Activated B cell treated with CpG ODN at 0.5 μM for 24 hours (primary cell): ENCODE results near the gene NKIRAS2. TPM values are rescaled to one million over a fixed set of nuclear protein-coding genes. Genes with fewer than 3 reads are reported as not detected.

ENCODE experiments used
- ATAC-seq: fragments of 200-7000 bp; cut with Tn5 transposase; one replicate; pipeline ENCODE4 v1.10.0; 2021; ENCODE audit warnings: low read depth, mild to moderate bottlenecking, moderate library complexity
- CTCF ChIA-PET: fragments of 350-600 bp; sonication (Branson Sonifier 250); formaldehyde crosslinking; loops from one replicate; lab custom pipeline; 2021; ENCODE audit warnings: antibody characterized with exemption; lab: Charles Lee
- POLR2A ChIA-PET: fragments of 350-600 bp; sonication (Branson Sonifier 250); formaldehyde crosslinking; loops from one replicate; lab custom pipeline; 2021; ENCODE audit warnings: antibody characterized with exemption; lab: Charles Lee
- DNase-seq: peaks from one replicate; pipeline ENCODE4 v3.0.0; 2022
- H3K27ac Mint-ChIP-seq: one replicate; pipeline ENCODE4 v1.8.0; 2020; ENCODE audit warnings: mixed read lengths
- H3K27me3 Mint-ChIP-seq: one replicate; pipeline ENCODE4 v1.8.0; 2021; ENCODE audit warnings: mixed read lengths
- H3K36me3 Mint-ChIP-seq: one replicate; pipeline ENCODE4 v1.8.0; 2021; ENCODE audit warnings: low read depth, mixed read lengths
- H3K4me1 Mint-ChIP-seq: one replicate; pipeline ENCODE4 v1.8.0; 2021; ENCODE audit warnings: mixed read lengths
- H3K4me3 Mint-ChIP-seq: one replicate; pipeline ENCODE4 v1.8.0; 2020; ENCODE audit warnings: mild to moderate bottlenecking, mixed read lengths
- H3K9me3 Mint-ChIP-seq: one replicate; pipeline ENCODE4 v1.8.0; 2020; ENCODE audit warnings: mixed read lengths
- CTCF ChIP-seq: fragments of 200-600 bp; IDR thresholded peaks from one replicate; pipeline ENCODE4 v1.8.0; 2022; ENCODE audit warnings: antibody characterized with exemption, mild to moderate bottlenecking
- intact Hi-C: fragments of 100-400 bp; cut with micrococcal nuclease; formaldehyde crosslinking; loops from one replicate; pipeline ENCODE4 v1.15.1; 2024
- total RNA-seq: library from RNA; stranded (reverse); gene quantifications from 2 replicates; pipeline ENCODE4 v1.2.3, GENCODE V29; 2022

NKIRAS2 gene
- total RNA-seq, 1 donor from 2014 or later: 23.9 TPM

GRCh38 chr17:42068979-42069378 is 49.1 kb downstream of the NKIRAS2 start:
- H3K36me3 Mint-ChIP-seq: no peaks in the 10 kb centered on the region
- ChIA-PET CTCF (interaction anchor here (5.5 kb wide), 1 partner anchor 48 kb away, joined by 72 read pairs; the partner anchor contains the start of gene KAT2A), POLR2A (no interaction called here)
- H3K27ac Mint-ChIP-seq: no peak overlapping the region
- H3K9me3 Mint-ChIP-seq: no peaks in the 10 kb centered on the region
- DNase-seq (no peak), ATAC-seq (no peak)
- no peak overlapping the region for H3K4me3 Mint-ChIP-seq
- no peak for TF ChIP-seq CTCF
- peaks cover 11% of the 10 kb centered on the region for H3K27me3 Mint-ChIP-seq
- intact Hi-C loops: no loop called here
- peaks cover 25% of the 10 kb centered on the region for H3K4me1 Mint-ChIP-seq

- intact Hi-C loops: no loop called here
- Mint-ChIP-seq H3K27me3 (peaks cover 11% of the 10 kb centered on the region), H3K36me3 (no peaks in the 10 kb centered on the region), H3K4me1 (peaks cover 16% of the 10 kb centered on the region), H3K4me3 (peak overlapping the region; percentile 70), H3K27ac (no peak overlapping the region), H3K9me3 (no peaks in the 10 kb centered on the region)
- no peak for DNase-seq
- no peak for ATAC-seq
- TF ChIP-seq CTCF: no peak
- ChIA-PET CTCF (interaction anchor here (1.0 to 1.2 kb wide), 2 partner anchors 29 to 107 kb away, joined by 3 read pairs; no protein-coding TSS in a partner anchor), POLR2A (no interaction called here)
Measured at GRCh38 chr17:42071810-42072209, 51.9 kb downstream of the NKIRAS2 start.

- Mint-ChIP-seq H3K27ac (no peak overlapping the region), H3K27me3 (peaks cover 11% of the 10 kb centered on the region), H3K36me3 (no peaks in the 10 kb centered on the region), H3K9me3 (no peaks in the 10 kb centered on the region), H3K4me3 (peak overlapping the region; percentile 70), H3K4me1 (peaks cover 12% of the 10 kb centered on the region)
- no peak for TF ChIP-seq CTCF
- POLR2A ChIA-PET: no interaction called here
- peak; percentile 54 for ATAC-seq
- CTCF ChIA-PET: interaction anchor here (1.0 kb wide), 1 partner anchor 108 kb away, joined by 3 read pairs; no protein-coding TSS in a partner anchor
- no peak for DNase-seq
- intact Hi-C loops: no loop called here
Measured at GRCh38 chr17:42072323-42073187, 52.7 kb downstream of the NKIRAS2 start.

Other genes starting within 250 kb of the NKIRAS2 start
- gene JUP, start 233.4 kb upstream of the NKIRAS2 start, total RNA-seq: 27.3 and 31.1 TPM in 2 replicates
- gene P3H4, start 208.1 kb upstream of the NKIRAS2 start, total RNA-seq: 0.76 and 1.9 TPM in 2 replicates
- 0.54 and 0.86 TPM in 2 replicates for gene FKBP10, start 207.1 kb upstream of the NKIRAS2 start, total RNA-seq
- 38.7 and 41.0 TPM in 2 replicates for gene NT5C3B, start 183.9 kb upstream of the NKIRAS2 start, total RNA-seq
- not detected in 2 replicates for gene KLHL10, start 182.3 kb upstream of the NKIRAS2 start, total RNA-seq
- gene KLHL11, start 154.7 kb upstream of the NKIRAS2 start, total RNA-seq: 13.6 and 17.3 TPM in 2 replicates
- 133 and 143 TPM in 2 replicates for gene ACLY, start 101.1 kb upstream of the NKIRAS2 start, total RNA-seq
- 0.56 and 1.1 TPM in 2 replicates for gene ODAD4, start 89.5 kb upstream of the NKIRAS2 start, total RNA-seq
- 47.2 and 48.0 TPM in 2 replicates for gene CNP, start 53.3 kb upstream of the NKIRAS2 start, total RNA-seq
- gene DNAJC7, start 2.7 kb upstream of the NKIRAS2 start, total RNA-seq: 130 and 152 TPM in 2 replicates
- gene C17orf113, start 30.5 kb downstream of the NKIRAS2 start, total RNA-seq: 3.1 and 4.5 TPM in 2 replicates
- gene ZNF385C, start 78.4 kb downstream of the NKIRAS2 start, total RNA-seq: 16.7 and 17.0 TPM in 2 replicates
- 21.9 and 22.4 TPM in 2 replicates for gene DHX58, start 92.6 kb downstream of the NKIRAS2 start, total RNA-seq
- gene KAT2A, start 101.3 kb downstream of the NKIRAS2 start, total RNA-seq: 33.4 and 40.1 TPM in 2 replicates
- not detected in 2 replicates for gene HSPB9, start 102.7 kb downstream of the NKIRAS2 start, total RNA-seq
- 79.1 and 82.2 TPM in 2 replicates for gene RAB5C, start 134.9 kb downstream of the NKIRAS2 start, total RNA-seq
- 0.59 and 0.80 TPM in 2 replicates for gene KCNH4, start 161.1 kb downstream of the NKIRAS2 start, total RNA-seq
- gene HCRT, start 165.4 kb downstream of the NKIRAS2 start, total RNA-seq: not detected in 2 replicates
- 26.5 and 29.1 TPM in 2 replicates for gene GHDC, start 174.4 kb downstream of the NKIRAS2 start, total RNA-seq